NCI-H146 treated with DMSO at 0.1 percent for 48 hours (cell line): Measurements from ENCODE around the gene TNIK.
"Not testable (repeated sequence)": the region's sequence is repeated elsewhere in the genome, so short reads cannot be mapped to it uniquely, and the experiment has no call there.

ENCODE experiments used
- DNase-seq: peaks from one replicate; lab custom pipeline; 2025; ENCODE audit not compliant: unreplicated experiment; lab: John Stamatoyannopoulos, UW

Gene TNIK

DNA sequence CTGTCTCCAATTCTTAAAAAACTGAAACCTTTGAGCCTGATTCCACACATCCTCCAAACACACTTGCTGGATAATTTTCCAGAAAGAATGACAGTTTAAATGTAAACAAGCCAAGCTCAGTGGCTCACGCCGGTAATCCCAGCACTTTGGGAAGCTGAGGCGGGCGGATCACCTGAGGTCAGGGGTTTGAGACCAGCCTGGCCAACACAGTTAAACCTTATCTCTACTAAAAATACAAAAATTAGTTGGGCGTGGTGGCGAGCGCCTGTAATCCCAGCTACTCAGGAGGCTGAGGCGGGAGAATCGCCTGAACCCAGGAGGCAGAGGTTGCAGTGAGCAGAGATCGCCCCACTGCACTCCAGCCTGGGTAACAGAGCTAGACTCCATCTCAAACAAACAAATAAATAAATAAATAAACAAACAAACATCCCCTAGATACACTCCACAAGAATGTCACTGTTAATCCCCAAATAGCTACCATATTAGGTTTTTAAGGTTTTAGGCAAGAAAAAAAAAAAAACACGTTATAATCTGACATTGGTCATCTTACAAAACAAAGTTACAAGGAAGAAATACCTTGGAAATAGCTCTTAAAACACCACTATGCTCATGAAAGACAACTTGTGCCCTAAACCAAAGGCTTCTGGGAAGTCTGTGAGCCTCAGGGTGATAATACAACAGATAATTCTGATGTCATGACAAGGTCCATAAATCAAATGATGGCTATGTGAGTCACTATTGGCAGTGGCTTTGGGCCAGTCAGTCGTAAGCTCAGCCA lies 13.2 kb downstream of the TNIK start:
- DNase-seq, result no peak

GRCh38 chr3:171446301-171446700 lies 13.9 kb downstream of the TNIK start:
- DNase-seq, result no peak

GRCh38 chr3:171445620-171446204 lies 14.5 kb downstream of the TNIK start:
- DNase-seq, result no peak

GRCh38 chr3:171444001-171444690 lies 16.1 kb downstream of the TNIK start:
- DNase-seq, result no peak

DNA sequence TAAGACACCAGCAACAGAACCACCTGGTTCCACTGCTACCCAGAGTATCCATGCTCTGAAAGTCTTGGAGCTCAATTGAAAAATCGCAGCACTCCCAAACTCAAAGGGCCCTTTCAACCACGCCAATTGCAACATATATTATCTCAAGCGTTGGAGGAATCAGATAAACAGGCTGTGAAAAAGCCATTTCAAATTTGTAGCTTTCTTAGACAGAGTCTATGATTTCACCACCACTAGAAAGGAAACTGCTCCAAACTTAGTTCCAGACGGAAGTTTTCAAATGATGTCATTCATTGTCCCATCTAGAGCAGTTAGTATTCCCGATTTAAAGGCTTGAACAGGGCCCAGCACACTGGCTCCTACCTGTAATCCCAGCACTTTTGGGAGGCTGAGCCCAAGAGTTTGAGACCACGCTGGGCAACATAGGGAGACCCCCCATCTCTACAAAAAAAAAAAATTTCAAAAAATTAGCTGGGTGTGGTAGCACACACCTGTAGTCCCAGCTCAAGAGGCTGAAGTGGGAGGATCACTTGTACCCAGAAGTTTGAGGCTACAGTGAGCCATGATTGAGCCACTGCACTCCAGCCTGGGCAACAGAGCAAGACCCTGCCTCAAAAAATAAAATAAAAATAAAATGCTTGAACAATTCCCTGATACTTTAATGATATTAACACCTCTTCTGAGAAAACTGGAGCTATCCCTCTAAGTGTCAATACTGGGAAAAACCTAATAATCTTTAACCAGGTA lies 16.8 kb downstream of the TNIK start:
- no peak for DNase-seq

DNA sequence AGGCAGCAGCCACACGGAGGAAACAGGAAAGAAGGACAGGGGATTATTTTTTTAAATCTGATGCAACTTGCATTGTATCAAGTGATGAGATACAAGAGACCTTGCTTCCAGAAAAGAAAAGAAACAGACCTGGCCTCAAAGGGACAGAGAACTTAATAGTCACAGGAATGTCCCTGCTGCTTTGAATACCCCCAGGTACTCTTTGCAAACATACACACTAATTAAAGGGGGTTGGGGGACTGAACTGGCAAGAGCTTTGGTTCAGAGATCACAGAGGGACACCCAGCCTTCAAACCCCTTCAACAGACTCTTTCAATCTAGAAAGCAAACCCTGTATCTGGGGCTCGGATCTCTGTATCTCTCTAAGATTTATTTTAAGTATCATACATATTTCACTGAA lies 18.0 kb downstream of the TNIK start:
- no peak for DNase-seq

- DNase-seq, result no peak
Measured at GRCh38 chr3:171441381-171441780, 18.8 kb downstream of the TNIK start.

DNA sequence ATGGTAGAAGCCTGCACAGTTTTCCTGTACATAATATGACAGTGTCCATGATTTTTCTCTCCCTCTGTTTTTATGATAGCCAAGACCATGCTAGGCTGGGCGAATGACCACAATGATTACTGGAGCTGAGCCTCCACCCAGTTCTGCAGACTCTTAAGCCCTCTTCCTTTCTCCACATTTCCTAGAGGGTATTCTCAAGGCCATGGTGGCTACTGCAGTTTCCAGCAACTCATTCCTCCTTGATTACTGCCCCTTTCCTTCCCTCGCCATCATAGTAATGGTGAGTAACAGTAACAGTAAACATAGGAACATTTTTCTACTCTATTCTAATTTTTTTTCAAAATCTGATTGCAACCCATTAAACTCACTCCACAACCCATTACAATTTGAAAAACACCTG lies 20.2 kb downstream of the TNIK start:
- no peak for DNase-seq

DNA sequence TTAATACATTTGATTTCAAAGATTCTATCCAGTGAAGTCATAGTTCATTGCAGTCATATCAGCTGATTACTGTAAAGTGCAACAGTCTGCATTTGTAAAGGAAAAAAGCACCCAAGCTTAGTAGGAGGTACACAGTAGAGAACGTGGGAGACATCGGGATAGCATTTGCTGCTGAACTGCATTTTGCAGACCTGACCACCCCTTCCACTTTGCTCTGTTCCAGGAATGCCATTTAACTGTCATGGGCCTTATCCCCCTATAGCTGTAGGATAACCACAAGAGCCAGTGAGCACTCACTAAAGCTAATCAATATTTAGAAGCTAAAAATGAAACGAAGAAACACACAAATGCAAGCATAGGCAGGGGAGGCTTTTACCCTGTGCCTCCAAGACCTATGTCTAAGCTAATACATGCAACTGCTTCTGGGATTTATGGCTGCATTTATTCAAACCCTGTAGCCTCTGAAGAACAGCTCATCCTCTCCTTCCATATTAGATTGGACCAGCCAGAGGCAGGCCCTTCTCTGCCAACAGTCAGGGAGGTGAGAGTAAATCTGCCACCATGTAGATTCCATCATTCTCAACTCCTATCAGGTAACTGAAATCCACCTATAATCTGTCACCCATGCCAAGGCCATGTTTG lies 23.0 kb downstream of the TNIK start:
- DNase-seq, result no peak

DNA sequence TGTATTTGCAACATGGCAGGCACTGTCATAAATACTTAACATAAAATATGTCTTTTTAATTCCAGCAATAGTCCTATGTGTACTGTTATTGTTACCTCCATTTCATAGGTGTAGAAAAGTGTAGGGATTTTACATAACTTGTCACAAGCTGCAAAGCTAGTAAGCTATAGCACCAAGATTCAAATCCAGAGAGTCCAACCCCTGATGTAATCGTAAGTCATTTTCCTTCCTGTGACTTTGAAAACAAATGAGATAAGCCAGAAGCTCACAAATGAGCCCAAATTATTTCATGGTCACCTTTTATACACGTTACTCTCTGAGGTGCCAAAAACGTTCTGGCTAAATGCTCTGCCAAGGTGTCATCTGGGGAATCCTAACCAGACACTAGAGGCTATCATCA lies 23.8 kb downstream of the TNIK start:
- no peak for DNase-seq

DNA sequence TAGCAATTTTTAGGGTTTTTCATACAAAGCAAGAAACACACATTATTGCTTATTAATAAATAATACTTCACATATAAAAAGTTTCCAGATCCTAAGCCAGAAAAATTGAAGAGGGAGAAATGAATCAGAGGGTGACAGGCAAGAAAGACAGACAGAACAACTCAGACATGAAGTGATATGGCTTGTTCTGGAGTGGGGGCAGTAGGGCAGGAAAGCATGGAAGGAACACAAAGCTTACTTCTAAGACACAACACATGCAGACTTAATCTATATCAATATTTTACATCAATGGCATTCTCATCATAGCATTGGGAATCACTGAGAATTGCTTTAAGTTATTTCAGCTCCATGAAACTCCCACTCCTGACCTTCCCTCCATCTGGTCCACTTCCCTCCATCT lies 24.4 kb downstream of the TNIK start:
- no peak for DNase-seq

- DNase-seq, result no peak
Measured at GRCh38 chr3:171435143-171435542, 25.1 kb downstream of the TNIK start.

DNA sequence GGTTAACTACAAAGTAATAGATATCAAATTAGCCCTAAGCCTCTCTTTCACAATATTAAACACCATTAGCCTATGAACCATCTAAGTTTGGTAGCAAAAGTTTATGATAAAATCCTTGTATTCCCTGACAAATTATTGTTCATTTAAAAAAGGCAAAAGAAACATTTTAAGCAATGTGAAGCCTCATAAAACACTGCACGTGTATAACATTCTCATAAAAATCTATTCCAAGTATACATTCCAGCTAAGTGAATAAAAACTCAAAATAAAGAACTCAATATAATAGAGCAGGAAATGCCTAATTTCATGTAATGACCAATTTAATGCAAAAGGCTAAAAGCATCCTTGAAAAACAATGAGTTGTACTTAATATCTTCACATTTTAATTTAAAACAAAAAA lies 27.7 kb downstream of the TNIK start:
- DNase-seq, result no peak

DNA sequence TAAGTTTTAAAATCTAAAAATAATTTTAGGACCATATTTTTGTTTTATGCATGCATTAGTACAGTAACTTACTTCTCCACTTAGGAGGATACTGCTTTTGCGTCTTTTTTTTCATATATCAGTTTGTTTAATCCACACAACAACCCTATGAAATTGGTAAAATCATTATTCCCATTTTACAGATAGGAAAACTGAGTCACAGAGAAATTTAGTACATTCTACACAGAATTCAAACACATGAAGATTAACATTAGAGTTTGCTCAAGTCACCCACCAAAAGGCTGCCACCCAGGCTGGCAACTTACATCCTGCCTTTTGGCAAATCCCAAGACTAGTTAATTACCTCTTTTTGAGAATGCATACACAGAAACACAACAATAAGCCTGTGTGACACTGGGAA lies 28.7 kb downstream of the TNIK start:
- DNase-seq, result no peak

DNA sequence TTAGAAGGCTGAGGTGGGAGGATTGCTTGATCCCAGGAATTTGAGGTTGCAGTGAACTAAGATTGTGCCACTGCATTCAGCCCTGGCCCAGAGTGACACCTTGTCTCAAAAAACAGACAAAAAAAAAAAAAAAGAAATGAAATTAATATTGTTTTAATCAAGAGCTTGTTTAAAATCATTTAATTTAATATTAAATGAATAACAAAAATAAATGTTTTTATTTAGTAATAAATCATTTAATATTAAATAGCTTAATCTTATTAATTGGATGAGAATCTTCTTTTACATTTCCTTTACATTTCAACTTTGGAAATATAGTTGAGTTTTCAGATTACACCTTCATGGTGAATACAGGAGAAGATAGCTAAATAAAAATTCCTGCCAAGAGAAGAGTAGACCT lies 29.7 kb downstream of the TNIK start:
- DNase-seq, result no peak

DNA sequence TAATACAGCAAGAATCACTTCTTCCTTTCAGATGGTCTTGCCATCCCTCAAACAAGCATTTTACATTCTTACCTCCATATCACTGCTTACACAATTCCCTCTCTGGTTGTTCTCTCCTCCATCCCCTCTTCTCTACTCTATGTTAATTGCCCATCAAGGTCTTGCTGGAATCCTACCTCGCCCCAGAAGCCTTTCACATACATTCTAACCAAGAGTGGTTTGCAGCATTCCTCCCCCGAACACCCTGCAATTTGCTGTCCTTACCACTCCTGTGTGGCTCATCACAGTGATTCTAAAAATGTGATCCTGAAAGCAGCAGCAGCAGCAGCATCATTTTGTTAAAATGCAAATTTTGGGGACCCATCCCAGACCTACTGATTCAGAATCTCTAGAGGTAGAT lies 30.6 kb downstream of the TNIK start:
- DNase-seq, result no peak

DNA sequence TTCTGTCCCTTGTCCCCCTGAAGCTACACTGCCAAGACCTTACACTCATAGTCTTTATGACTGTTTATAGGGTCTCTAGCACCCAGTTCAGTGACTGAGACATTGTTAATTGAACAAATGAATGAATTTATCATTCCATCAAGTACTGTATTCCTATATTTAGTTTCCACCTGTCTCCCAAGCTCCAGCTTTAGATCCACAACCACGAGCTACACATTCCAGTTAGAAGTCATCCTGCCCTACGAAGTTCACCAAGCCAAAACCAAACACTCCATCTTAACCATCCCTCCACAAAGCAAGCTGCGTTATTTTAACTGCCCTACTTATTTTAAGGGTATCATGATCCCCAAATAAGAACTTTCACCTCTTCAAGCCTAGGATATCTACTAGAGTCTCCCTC lies 31.3 kb downstream of the TNIK start:
- DNase-seq, result no peak

DNA sequence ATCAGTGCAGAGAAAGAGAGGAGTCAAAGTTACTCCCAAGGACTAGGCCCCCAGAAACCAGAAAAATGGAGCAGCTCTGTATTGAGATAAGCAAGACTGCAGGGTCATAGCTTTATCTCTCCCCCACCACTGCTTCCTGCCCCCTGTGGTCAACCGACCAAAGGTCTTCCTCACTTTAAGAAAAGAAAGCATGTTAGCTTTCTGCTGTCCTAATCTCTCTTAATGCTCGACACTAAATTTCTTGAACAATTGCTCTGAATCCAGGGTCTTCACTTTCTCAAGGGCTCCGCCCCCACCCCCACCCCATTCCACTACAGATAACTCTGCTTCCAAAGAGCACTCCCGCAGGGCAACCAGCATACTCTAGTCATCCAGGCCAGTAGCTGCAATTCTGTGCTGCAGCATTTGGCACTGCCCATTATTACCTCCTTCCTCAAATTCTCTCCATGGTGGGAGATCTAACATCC lies 31.9 kb downstream of the TNIK start:
- no peak for DNase-seq

- no peak for DNase-seq
Measured at GRCh38 chr3:171427771-171428320, 32.4 kb downstream of the TNIK start.

- DNase-seq, result not testable (repeated sequence)
Measured at GRCh38 chr3:171424063-171424462, 36.1 kb downstream of the TNIK start.

DNA sequence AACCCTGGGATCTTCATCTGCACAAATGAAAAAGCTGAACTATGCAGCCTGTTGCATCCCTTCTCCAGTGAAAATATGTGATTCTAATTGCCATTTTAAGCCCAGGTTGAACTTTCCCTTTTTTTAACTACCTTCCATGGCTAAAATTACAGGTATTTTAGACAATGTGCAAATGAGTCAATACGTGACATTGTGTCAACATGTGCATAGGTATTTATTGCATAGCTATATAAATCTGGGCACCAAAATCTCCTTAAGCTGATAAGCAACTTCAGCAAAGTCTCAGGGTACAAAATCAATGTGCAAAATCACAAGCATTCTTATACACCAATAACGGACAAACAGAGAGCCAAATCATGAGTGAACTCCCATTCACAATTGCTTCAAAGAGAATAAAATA lies 37.4 kb downstream of the TNIK start:
- DNase-seq, result not testable (repeated sequence)
